ENCODE measurements around the gene RBP3. TPM values are rescaled to one million over a fixed set of nuclear protein-coding genes. Genes with fewer than 3 reads are reported as not detected.

Gene RBP3
- total RNA-seq, 1 donor from 2014 or later = not detected

DNA sequence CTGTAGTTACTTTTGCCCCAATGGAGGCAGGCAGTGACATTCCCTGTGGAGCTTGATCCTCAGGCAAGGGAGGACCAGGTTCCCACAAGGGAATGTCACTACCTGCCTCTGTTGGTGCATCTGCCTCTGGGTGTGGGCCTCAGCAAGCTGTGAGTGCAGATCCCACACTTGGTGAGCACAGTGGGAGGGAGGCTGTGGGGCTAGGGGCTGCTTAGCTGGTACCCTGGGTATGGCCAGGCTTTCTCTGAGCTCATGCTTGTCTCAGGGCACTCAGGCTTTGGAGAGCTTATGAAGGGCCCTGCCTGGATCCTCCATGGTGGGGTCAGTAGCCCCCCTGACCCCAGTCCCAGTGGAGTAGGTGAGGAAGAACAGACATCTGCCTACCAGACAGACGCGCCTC, 52.1 kb downstream of the RBP3 start:
- TF ChIP-seq, protein P1, sequence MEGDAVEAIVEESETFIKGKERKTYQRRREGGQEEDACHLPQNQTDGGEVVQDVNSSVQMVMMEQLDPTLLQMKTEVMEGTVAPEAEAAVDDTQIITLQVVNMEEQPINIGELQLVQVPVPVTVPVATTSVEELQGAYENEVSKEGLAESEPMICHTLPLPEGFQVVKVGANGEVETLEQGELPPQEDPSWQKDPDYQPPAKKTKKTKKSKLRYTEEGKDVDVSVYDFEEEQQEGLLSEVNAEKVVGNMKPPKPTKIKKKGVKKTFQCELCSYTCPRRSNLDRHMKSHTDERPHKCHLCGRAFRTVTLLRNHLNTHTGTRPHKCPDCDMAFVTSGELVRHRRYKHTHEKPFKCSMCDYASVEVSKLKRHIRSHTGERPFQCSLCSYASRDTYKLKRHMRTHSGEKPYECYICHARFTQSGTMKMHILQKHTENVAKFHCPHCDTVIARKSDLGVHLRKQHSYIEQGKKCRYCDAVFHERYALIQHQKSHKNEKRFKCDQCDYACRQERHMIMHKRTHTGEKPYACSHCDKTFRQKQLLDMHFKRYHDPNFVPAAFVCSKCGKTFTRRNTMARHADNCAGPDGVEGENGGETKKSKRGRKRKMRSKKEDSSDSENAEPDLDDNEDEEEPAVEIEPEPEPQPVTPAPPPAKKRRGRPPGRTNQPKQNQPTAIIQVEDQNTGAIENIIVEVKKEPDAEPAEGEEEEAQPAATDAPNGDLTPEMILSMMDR (IDR thresholded peaks at IDR 0.05; ENCODE audit: insufficient read depth, low read length, severe bottlenecking) = no peak
- FAIRE-seq (no peak), DNase-seq (ENCODE audit: low read depth) (no peak)
- Histone ChIP-seq H3K27me3 (ENCODE audit: control insufficient read depth, insufficient read depth, low read length) (no peaks in the 10 kb centered on the region), H3K4me3 (ENCODE audit: low read depth, low read length) (no peak overlapping the region), H3K36me3 (ENCODE audit: control insufficient read depth, insufficient read depth, low read length) (no peaks in the 10 kb centered on the region)

DNA sequence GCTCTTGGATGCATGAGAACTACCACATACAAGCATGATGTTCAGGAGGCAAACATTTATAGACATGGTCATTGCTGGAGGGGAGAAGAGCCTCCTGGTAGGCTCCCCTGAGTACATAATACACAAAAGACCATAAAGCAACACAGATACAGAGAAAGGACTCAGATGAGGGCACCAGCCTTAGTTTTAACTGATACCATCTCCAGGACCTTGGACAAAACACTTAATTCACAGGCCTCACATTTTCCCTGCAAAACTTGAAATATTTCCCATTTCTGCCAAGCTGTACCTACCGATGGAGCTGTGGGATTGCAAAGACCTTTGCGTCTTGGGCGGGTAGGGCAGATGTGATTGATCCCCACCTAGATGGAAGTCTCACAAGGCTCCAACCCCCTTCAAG, 52.6 kb downstream of the RBP3 start:
- Histone ChIP-seq H3K4me3 (ENCODE audit: low read depth, low read length) (no peak overlapping the region), H3K36me3 (ENCODE audit: control insufficient read depth, insufficient read depth, low read length) (no peaks in the 10 kb centered on the region), H3K27me3 (ENCODE audit: control insufficient read depth, insufficient read depth, low read length) (no peaks in the 10 kb centered on the region)
- no peak for DNase-seq (ENCODE audit: low read depth)
- FAIRE-seq = no peak
- TF ChIP-seq, protein P1 (IDR thresholded peaks at IDR 0.05; ENCODE audit: insufficient read depth, low read length, severe bottlenecking) = no peak

DNA sequence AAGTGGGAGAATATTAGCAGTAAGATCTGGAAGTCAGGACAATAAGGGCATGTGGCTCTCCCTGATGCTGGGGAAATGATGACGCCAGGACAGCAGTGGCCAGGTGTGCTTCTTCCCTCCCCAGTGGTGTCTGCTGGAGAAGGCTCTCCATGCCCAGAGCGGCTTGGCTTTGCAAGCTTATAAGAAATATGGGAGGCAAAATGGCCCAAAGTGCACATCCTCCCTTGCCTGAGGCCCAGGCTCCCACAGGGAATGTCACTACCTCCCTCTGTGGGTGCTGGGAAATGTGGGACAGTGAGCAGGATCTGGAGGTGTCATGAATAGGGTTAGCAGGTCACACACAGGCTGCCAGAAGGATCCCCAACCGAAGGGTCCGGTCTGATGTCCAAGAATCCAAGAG, 53.0 kb downstream of the RBP3 start:
- FAIRE-seq (no peak), DNase-seq (ENCODE audit: low read depth) (no peak)
- Histone ChIP-seq H3K36me3 (ENCODE audit: control insufficient read depth, insufficient read depth, low read length) (no peaks in the 10 kb centered on the region), H3K4me3 (ENCODE audit: low read depth, low read length) (no peak overlapping the region), H3K27me3 (ENCODE audit: control insufficient read depth, insufficient read depth, low read length) (no peaks in the 10 kb centered on the region)
- TF ChIP-seq, protein P1 (IDR thresholded peaks at IDR 0.05; ENCODE audit: insufficient read depth, low read length, severe bottlenecking) = no peak

DNA sequence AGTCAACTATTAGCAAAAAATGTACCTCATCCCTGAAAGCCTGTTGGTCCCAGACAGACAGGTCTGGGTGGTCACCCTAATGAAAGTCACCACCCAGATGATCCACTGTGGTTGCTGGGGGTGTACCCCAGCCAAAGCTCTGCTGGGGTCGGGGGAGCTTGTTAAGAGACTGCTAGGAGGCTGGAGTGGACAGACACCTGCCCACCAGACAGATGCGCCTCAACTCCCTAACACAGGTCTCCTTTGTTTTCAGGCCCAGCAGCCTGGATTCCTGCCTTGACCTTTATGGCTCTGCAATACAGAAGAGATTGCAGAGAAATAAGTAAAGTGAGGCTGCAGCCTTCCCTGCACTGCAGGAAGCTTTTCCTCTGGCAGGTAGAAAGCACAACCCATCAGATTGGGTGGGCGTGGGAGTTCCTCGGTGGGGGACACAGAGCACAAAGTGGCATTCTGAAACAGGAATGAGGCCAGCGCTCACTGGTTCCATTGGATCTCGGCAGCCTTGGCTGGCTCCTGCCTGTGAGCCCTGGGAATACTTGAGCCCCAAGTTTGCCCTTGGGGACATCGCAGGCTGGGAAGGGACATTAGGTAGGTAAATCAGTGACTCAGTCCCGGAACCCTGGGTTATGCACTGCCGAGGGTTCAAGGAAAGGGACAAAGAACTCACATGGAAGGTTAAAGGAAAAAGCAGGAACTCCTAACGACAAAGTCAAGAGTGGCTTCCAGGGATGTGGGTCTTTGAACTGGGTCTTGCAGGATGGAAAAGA, 53.9 kb downstream of the RBP3 start:
- Histone ChIP-seq H3K4me3 (ENCODE audit: low read depth, low read length) (no peak overlapping the region), H3K36me3 (ENCODE audit: control insufficient read depth, insufficient read depth, low read length) (no peaks in the 10 kb centered on the region), H3K27me3 (ENCODE audit: control insufficient read depth, insufficient read depth, low read length) (no peaks in the 10 kb centered on the region)
- TF ChIP-seq, protein P1 (IDR thresholded peaks at IDR 0.05; ENCODE audit: insufficient read depth, low read length, severe bottlenecking) = no peak
- FAIRE-seq = no peak
- DNase-seq (ENCODE audit: low read depth) = no peak

DNA sequence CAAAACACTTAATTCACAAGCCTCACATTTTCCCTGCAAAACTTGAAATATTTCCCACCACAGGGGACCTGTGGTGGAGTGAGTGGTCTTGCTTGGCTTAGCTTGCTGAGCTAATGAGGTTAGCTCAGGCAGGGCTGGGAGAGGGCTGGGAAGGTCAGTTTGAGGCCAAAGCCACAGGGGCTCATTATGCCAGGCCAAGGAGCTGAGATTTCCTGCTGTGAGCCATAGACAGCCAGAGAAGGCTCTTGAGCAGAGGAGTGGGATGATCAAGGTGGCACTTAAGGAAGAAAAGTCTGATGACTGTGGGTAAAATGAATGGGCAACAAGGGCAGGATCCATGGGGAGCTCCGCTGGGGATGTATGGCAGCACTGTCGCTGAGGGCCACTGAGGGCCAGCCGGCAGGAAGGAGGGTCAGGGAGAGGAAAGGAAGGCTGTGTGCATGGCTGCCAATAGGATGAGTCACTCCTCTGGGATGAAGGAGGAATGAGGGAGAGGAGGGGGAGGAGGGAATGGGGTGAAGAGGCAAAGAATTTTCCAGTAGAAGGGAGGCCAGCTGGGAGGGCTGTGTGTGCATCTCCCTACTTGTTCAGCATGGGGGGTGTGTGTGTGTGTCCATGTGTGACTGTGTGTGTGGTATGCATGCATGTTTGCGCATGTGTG, 54.6 kb downstream of the RBP3 start:
- Histone ChIP-seq H3K36me3 (ENCODE audit: control insufficient read depth, insufficient read depth, low read length) (no peaks in the 10 kb centered on the region), H3K4me3 (ENCODE audit: low read depth, low read length) (no peak overlapping the region), H3K27me3 (ENCODE audit: control insufficient read depth, insufficient read depth, low read length) (no peaks in the 10 kb centered on the region)
- FAIRE-seq (no peak), DNase-seq (ENCODE audit: low read depth) (peak; percentile 80)
- TF ChIP-seq, protein P1 (IDR thresholded peaks at IDR 0.05; ENCODE audit: insufficient read depth, low read length, severe bottlenecking) = no peak
